Hepatocyte (in vitro differentiated cells): Measurements from ENCODE around the gene ROBO1.

Experiments used
- EZH2phosphoT487 ChIP-seq: fragments of 200-600 bp; sonication (generic); IDR thresholded peaks from one replicate; pipeline ENCODE4 v1.6.1; 2018; ENCODE audit warnings: antibody characterized with exemption, mild to moderate bottlenecking, low read depth, moderate library complexity; ENCODE audit not compliant: unreplicated experiment, severe bottlenecking
- TF ChIP-seq, protein P1 (sequence below): fragments of 200-600 bp; sonication (generic); IDR thresholded peaks from 2 replicates; pipeline ENCODE4 v1.5.1; 2016; ENCODE audit warnings: antibody characterized with exemption, mild to moderate bottlenecking; ENCODE audit not compliant: poor library complexity

DNA sequence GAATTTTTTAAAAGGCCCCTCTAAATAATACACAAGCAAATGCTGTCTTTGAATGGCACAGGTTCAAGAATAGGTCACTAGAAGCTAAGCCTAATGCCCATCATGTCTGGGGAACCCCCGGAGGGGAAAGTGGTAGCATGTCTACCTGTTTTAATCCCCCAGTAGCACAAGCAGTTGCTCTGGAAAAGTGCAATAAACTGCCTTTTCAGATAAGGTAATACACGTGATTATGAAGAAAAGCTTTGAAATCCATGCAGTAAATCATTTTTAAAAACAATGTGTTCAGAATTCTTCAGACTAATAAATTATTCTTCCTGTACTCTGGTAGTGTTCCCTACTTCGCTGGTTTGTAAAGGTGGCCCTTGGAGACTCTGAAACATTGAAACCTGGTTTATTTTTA is 922.2 kb downstream of the ROBO1 start:
- TF ChIP-seq, protein P1, sequence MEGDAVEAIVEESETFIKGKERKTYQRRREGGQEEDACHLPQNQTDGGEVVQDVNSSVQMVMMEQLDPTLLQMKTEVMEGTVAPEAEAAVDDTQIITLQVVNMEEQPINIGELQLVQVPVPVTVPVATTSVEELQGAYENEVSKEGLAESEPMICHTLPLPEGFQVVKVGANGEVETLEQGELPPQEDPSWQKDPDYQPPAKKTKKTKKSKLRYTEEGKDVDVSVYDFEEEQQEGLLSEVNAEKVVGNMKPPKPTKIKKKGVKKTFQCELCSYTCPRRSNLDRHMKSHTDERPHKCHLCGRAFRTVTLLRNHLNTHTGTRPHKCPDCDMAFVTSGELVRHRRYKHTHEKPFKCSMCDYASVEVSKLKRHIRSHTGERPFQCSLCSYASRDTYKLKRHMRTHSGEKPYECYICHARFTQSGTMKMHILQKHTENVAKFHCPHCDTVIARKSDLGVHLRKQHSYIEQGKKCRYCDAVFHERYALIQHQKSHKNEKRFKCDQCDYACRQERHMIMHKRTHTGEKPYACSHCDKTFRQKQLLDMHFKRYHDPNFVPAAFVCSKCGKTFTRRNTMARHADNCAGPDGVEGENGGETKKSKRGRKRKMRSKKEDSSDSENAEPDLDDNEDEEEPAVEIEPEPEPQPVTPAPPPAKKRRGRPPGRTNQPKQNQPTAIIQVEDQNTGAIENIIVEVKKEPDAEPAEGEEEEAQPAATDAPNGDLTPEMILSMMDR: no peak
- TF ChIP-seq EZH2phosphoT487: peak; percentile 88
